K562 (cell line): ENCODE data around the gene DGKK.

ENCODE experiments used
- FOXA1 ChIP-seq: fragments of 450-650 bp; IDR thresholded peaks from 2 replicates; pipeline ENCODE4 v1.6.1; 2016; ENCODE audit warnings: mild to moderate bottlenecking, borderline replicate concordance
- HOMEZ ChIP-seq: fragments of 250-450 bp; sonication (Bioruptor Pico); IDR thresholded peaks from 2 replicates; pipeline ENCODE4 v1.4.0; 2020; ENCODE audit warnings: mild to moderate bottlenecking, moderate library complexity
- TSHZ1 ChIP-seq: fragments of 250-450 bp; sonication (Bioruptor Pico); IDR thresholded peaks from 2 replicates; pipeline ENCODE4 v1.4.0; 2020; ENCODE audit warnings: mild to moderate bottlenecking, moderate library complexity
- U2AF2 ChIP-seq: fragments of 200-400 bp; formaldehyde crosslinking; optimal IDR thresholded peaks from 2 replicates; pipeline ENCODE3; 2017; ENCODE audit warnings: low read depth, mild to moderate bottlenecking, low read length

GRCh38 chrX:50343917-50344316 lies 126.7 kb downstream of the DGKK start:
- TF ChIP-seq HOMEZ (CRISPR knock-in tag) (no peak), TSHZ1 (no peak), FOXA1 (no peak), U2AF2 (no peak)
